WTC11 (cell line): ENCODE measurements around the gene TMEM205. TPM values are rescaled to one million over a fixed set of nuclear protein-coding genes. Genes with fewer than 3 reads are reported as not detected.

Experiments
- ATAC-seq: fragments of 200-7000 bp; cut with Tn5 transposase; 2 replicates; pipeline ENCODE4 v1.10.0; 2021; ENCODE audit warnings: mild to moderate bottlenecking, moderate library complexity
- CTCF ChIA-PET: fragments of 300-600 bp; sonication (Branson Sonifier 250); formaldehyde crosslinking; loops from one replicate; lab custom pipeline; 2021; ENCODE audit warnings: antibody characterized with exemption; lab: Charles Lee
- POLR2A ChIA-PET: fragments of 350-600 bp; sonication (Branson Sonifier 250); formaldehyde crosslinking; loops from one replicate; lab custom pipeline; 2021; ENCODE audit warnings: antibody characterized with exemption; lab: Charles Lee
- DNase-seq: peaks from one replicate; pipeline ENCODE4 v3.0.0; 2021; ENCODE audit warnings: low spot score
- H3K27ac Mint-ChIP-seq: 2 replicates; pipeline ENCODE4 v1.8.0; 2021; ENCODE audit warnings: mixed read lengths
- H3K27me3 Mint-ChIP-seq: 2 replicates; pipeline ENCODE4 v1.8.0; 2021; ENCODE audit warnings: low read depth, mild to moderate bottlenecking, moderate library complexity, mixed read lengths
- H3K36me3 Mint-ChIP-seq: 2 replicates; pipeline ENCODE4 v1.8.0; 2021; ENCODE audit warnings: mixed read lengths
- H3K4me1 Mint-ChIP-seq: 2 replicates; pipeline ENCODE4 v1.8.0; 2022; ENCODE audit warnings: mixed read lengths
- H3K4me3 Mint-ChIP-seq: 2 replicates; pipeline ENCODE4 v1.8.0; 2021; ENCODE audit warnings: mild to moderate bottlenecking, moderate library complexity, mixed read lengths
- H3K9me3 Mint-ChIP-seq: 2 replicates; pipeline ENCODE4 v1.8.0; 2021; ENCODE audit warnings: mixed read lengths
- CTCF ChIP-seq: fragments of 200-600 bp; IDR thresholded peaks from 2 replicates; pipeline ENCODE4 v1.8.0; 2022; ENCODE audit warnings: antibody characterized with exemption
- E2F4 ChIP-seq: sonication (generic); formaldehyde crosslinking; IDR thresholded peaks from 2 replicates; pipeline ENCODE4 v1.8.1; 2022; ENCODE audit warnings: low read depth, mild to moderate bottlenecking, moderate library complexity, missing genetic modification reagents, borderline replicate concordance
- ETV6 ChIP-seq: sonication (generic); formaldehyde crosslinking; IDR thresholded peaks from 2 replicates; pipeline ENCODE4 v1.8.1; 2022; ENCODE audit warnings: mild to moderate bottlenecking, missing genetic modification reagents
- GABPB1 ChIP-seq: sonication (generic); formaldehyde crosslinking; IDR thresholded peaks from 2 replicates; pipeline ENCODE4 v1.8.1; 2023; ENCODE audit warnings: mild to moderate bottlenecking, missing genetic modification reagents
- IRF2 ChIP-seq: sonication (generic); formaldehyde crosslinking; IDR thresholded peaks from 2 replicates; pipeline ENCODE4 v1.8.0; 2022; ENCODE audit warnings: low read depth, missing genetic modification reagents, borderline replicate concordance
- MXD4 ChIP-seq: fragments of 250-450 bp; sonication (Bioruptor Pico); IDR thresholded peaks from 2 replicates; pipeline ENCODE4 v1.8.0; 2021; ENCODE audit warnings: mild to moderate bottlenecking, moderate library complexity, borderline replicate concordance
- NFYB ChIP-seq: sonication (generic); formaldehyde crosslinking; conservative IDR thresholded peaks from 2 replicates; pipeline ENCODE4 v1.8.0; 2022; ENCODE audit warnings: low read depth, missing genetic modification reagents
- PRDM15 ChIP-seq: sonication (generic); formaldehyde crosslinking; IDR thresholded peaks from 2 replicates; pipeline ENCODE4 v1.8.0; 2022; ENCODE audit warnings: missing genetic modification reagents
- PREB ChIP-seq: sonication (generic); formaldehyde crosslinking; IDR thresholded peaks from 2 replicates; pipeline ENCODE4 v1.8.1; 2022; ENCODE audit warnings: mild to moderate bottlenecking, missing genetic modification reagents, moderate library complexity, borderline replicate concordance
- RORB ChIP-seq: fragments of 250-450 bp; sonication (Bioruptor Pico); IDR thresholded peaks from 2 replicates; pipeline ENCODE4 v1.9.0; 2021; ENCODE audit warnings: mild to moderate bottlenecking
- SOX15 ChIP-seq: fragments of 250-450 bp; sonication (Bioruptor Pico); IDR thresholded peaks from 2 replicates; pipeline ENCODE4 v1.9.0; 2021; ENCODE audit warnings: mild to moderate bottlenecking
- ZNF425 ChIP-seq: fragments of 250-450 bp; sonication (Bioruptor Pico); conservative IDR thresholded peaks from 2 replicates; pipeline ENCODE4 v1.9.0; 2021; ENCODE audit warnings: mild to moderate bottlenecking
- ZNF512 ChIP-seq: sonication (generic); formaldehyde crosslinking; IDR thresholded peaks from 2 replicates; pipeline ENCODE4 v1.8.1; 2022; ENCODE audit warnings: missing genetic modification reagents, borderline replicate concordance
- total RNA-seq: library from RNA; stranded (reverse); gene quantifications from 3 replicates; pipeline ENCODE4 v1.2.3, GENCODE V29; 2021

TMEM205 gene
- total RNA-seq, 1 experiment from 2014 or later = 69.9 TPM

GRCh38 chr19:11324748-11325389 lies 21.2 kb downstream of the TMEM205 start:
- no peak overlapping the region for H3K4me3 Mint-ChIP-seq

GRCh38 chr19:11324079-11324661 lies 21.9 kb downstream of the TMEM205 start:
- no peak overlapping the region for H3K4me3 Mint-ChIP-seq
- CTCF ChIA-PET = interaction anchor here (0.9 to 1.4 kb wide), 3 partner anchors 28 to 122 kb away, joined by 3 to 4 read pairs (median 3); partner anchors contain the start of gene TSPAN16
- POLR2A ChIA-PET = interaction anchor here (0.7 kb wide), 1 partner anchor 211 kb away, joined by 3 read pairs; no protein-coding TSS in a partner anchor
- TF ChIP-seq E2F4 (CRISPR knock-in tag) = no peak
- TF ChIP-seq ZNF512 (CRISPR knock-in tag) = no peak
- TF ChIP-seq SOX15 = no peak
- no peak for TF ChIP-seq ZNF425 (CRISPR knock-in tag)
- TF ChIP-seq GABPB1 (CRISPR knock-in tag) = peak; percentile 96
- no peak for TF ChIP-seq CTCF
- TF ChIP-seq IRF2 = no peak
- H3K27ac Mint-ChIP-seq = peak overlapping the region; percentile 23; the same call in 1 of the 2 replicates
- DNase-seq = no peak
- peaks cover 16% of the 10 kb centered on the region for H3K4me1 Mint-ChIP-seq
- no peaks in the 10 kb centered on the region for H3K36me3 Mint-ChIP-seq
- H3K9me3 Mint-ChIP-seq = no peaks in the 10 kb centered on the region
- no peaks in the 10 kb centered on the region; the same call in 1 of the 2 replicates for H3K27me3 Mint-ChIP-seq
- peak; percentile 20; the same call in 1 of the 2 replicates for ATAC-seq

More at GRCh38 chr19:11324748-11325389, 21.2 kb downstream of the TMEM205 start:
- no peak overlapping the region for H3K27ac Mint-ChIP-seq
- H3K4me1 Mint-ChIP-seq = peaks cover 16% of the 10 kb centered on the region
- ATAC-seq (no peak), DNase-seq (no peak)
- POLR2A ChIA-PET = no interaction called here
- no peaks in the 10 kb centered on the region for H3K36me3 Mint-ChIP-seq
- CTCF ChIA-PET = interaction anchor here (0.9 to 1.4 kb wide), 3 partner anchors 29 to 56 kb away, joined by 3 to 5 read pairs (median 4); partner anchors contain the start of gene TSPAN16
- no peaks in the 10 kb centered on the region; the same call in 1 of the 2 replicates for H3K27me3 Mint-ChIP-seq
- no peaks in the 10 kb centered on the region for H3K9me3 Mint-ChIP-seq
- TF ChIP-seq MXD4 = no peak
- TF ChIP-seq NFYB (CRISPR knock-in tag) = no peak
- no peak for TF ChIP-seq RORB (CRISPR knock-in tag)
- no peak for TF ChIP-seq ETV6
- no peak for TF ChIP-seq PREB
- TF ChIP-seq PRDM15 (CRISPR knock-in tag) = no peak
